ENCODE data around the gene NIPBL.
"Not testable (repeated sequence)": the region's sequence is repeated elsewhere in the genome, so short reads cannot be mapped to it uniquely, and the experiment has no call there.

The NIPBL gene

GRCh38 chr5:36945687-36946086, 69.1 kb downstream of the NIPBL start:
- no peak for DNase-seq (ENCODE audit: low spot score)

- no peak for DNase-seq (ENCODE audit: low spot score)
Observed at GRCh38 chr5:36946101-36946500, 69.5 kb downstream of the NIPBL start.

GRCh38 chr5:36948041-36948440, 71.5 kb downstream of the NIPBL start:
- no peak for DNase-seq (ENCODE audit: low spot score)

GRCh38 chr5:36948650-36949049, 72.1 kb downstream of the NIPBL start:
- no peak for DNase-seq (ENCODE audit: low spot score)

GRCh38 chr5:36949593-36949992, 73.0 kb downstream of the NIPBL start:
- no peak for DNase-seq (ENCODE audit: low spot score)

- DNase-seq (ENCODE audit: low spot score) = no peak
Observed at GRCh38 chr5:36950586-36951457, 74.3 kb downstream of the NIPBL start.

- DNase-seq (ENCODE audit: low spot score) = no peak
Observed at GRCh38 chr5:36953043-36953442, 76.5 kb downstream of the NIPBL start.

- no peak for DNase-seq (ENCODE audit: low spot score)
Observed at GRCh38 chr5:36957953-36958537, 81.5 kb downstream of the NIPBL start.

GRCh38 chr5:36958612-36959011, 82.0 kb downstream of the NIPBL start:
- DNase-seq (ENCODE audit: low spot score) = no peak

GRCh38 chr5:36965179-36965578, 88.6 kb downstream of the NIPBL start:
- DNase-seq (ENCODE audit: low spot score) = no peak

- DNase-seq (ENCODE audit: low spot score) = no peak
Observed at GRCh38 chr5:36969700-36970395, 93.3 kb downstream of the NIPBL start.

- no peak for DNase-seq (ENCODE audit: low spot score)
Observed at GRCh38 chr5:36978196-36978595, 101.6 kb downstream of the NIPBL start.

- no peak for DNase-seq (ENCODE audit: low spot score)
Observed at GRCh38 chr5:36982146-36982545, 105.6 kb downstream of the NIPBL start.

GRCh38 chr5:36985387-36985786, 108.8 kb downstream of the NIPBL start:
- no peak for DNase-seq (ENCODE audit: low spot score)

GRCh38 chr5:36988396-36988795, 111.8 kb downstream of the NIPBL start:
- DNase-seq (ENCODE audit: low spot score) = no peak

- no peak for DNase-seq (ENCODE audit: low spot score)
Observed at GRCh38 chr5:36998578-36998977, 122.0 kb downstream of the NIPBL start.

- DNase-seq (ENCODE audit: low spot score) = peak; percentile 39
Observed at GRCh38 chr5:37002176-37002751, 125.7 kb downstream of the NIPBL start.

- DNase-seq (ENCODE audit: low spot score) = no peak
Observed at GRCh38 chr5:37005252-37005651, 128.7 kb downstream of the NIPBL start.

GRCh38 chr5:37005946-37006540, 129.5 kb downstream of the NIPBL start:
- DNase-seq (ENCODE audit: low spot score) = peak; percentile 11

- DNase-seq (ENCODE audit: low spot score) = not testable (repeated sequence)
Observed at GRCh38 chr5:37013181-37013580, 136.6 kb downstream of the NIPBL start.

GRCh38 chr5:37014321-37014720, 137.8 kb downstream of the NIPBL start:
- DNase-seq (ENCODE audit: low spot score) = no peak

Data from HuH-7.5 (cell line).